IMR-90 (cell line): Measurements from ENCODE around the gene SMIM24. TPM values are rescaled to one million over a fixed set of nuclear protein-coding genes. Genes with fewer than 3 reads are reported as not detected.

Experiments used
- ATAC-seq: fragments of 200-7000 bp; cut with Tn5 transposase; 2 replicates; pipeline ENCODE4 v1.9.1; 2020; ENCODE audit warnings: low read depth, mild to moderate bottlenecking, moderate library complexity
- BruUV-seq: library from RNA; stranded (reverse); fragments of 400-500 nt; replicated peaks from 2 replicates; lab custom pipeline; 2021; lab: Mats Ljungman, UMichigan
- CTCF ChIA-PET: fragments of 300-600 bp; formaldehyde crosslinking; extraction: SDS; loops from one replicate; lab custom pipeline; 2021; ENCODE audit warnings: antibody characterized with exemption; lab: Yijun Ruan, JAX
- POLR2A ChIA-PET: fragments of 300-600 bp; sonication (Branson Sonifier 250); formaldehyde crosslinking; loops from one replicate; lab custom pipeline; 2022; ENCODE audit warnings: antibody characterized with exemption; ENCODE audit not compliant: unreplicated experiment; lab: Charles Lee
- DNase-seq: peaks from one replicate; pipeline ENCODE4 v3.0.0; 2013
- H2AFZ ChIP-seq: replicated peaks from 2 replicates; pipeline ENCODE3; 2013; ENCODE audit warnings: low read length, mild to moderate bottlenecking; ENCODE audit not compliant: poor library complexity
- H2AK5ac ChIP-seq: 2 replicates; pipeline ENCODE4 v1.6.1; 2013; ENCODE audit warnings: low read depth, low read length, inconsistent platforms
- H2AK9ac ChIP-seq: replicated peaks from 2 replicates; pipeline ENCODE3; 2013; ENCODE audit warnings: mild to moderate bottlenecking, low read depth, low read length, moderate library complexity; ENCODE audit not compliant: poor library complexity
- H2BK120ac ChIP-seq: 2 replicates; pipeline ENCODE4 v1.6.1; 2013; ENCODE audit warnings: low read depth, low read length, inconsistent platforms
- H2BK15ac ChIP-seq: 3 replicates; pipeline ENCODE4 v1.6.1; 2013; ENCODE audit warnings: low read depth, low read length, inconsistent platforms
- H2BK20ac ChIP-seq: 2 replicates; pipeline ENCODE4 v1.6.1; 2013; ENCODE audit warnings: low read depth, mild to moderate bottlenecking, inconsistent platforms, low read length, moderate library complexity
- H2BK5ac ChIP-seq: 2 replicates; pipeline ENCODE4 v1.6.1; 2013; ENCODE audit warnings: mild to moderate bottlenecking, low read depth, low read length, inconsistent platforms; ENCODE audit not compliant: poor library complexity, severe bottlenecking
- H3K14ac ChIP-seq: replicated peaks from 2 replicates; pipeline ENCODE4 v1.6.1; 2013; ENCODE audit warnings: low read depth, low read length, inconsistent platforms
- H3K18ac ChIP-seq: 2 replicates; pipeline ENCODE4 v1.6.1; 2013; ENCODE audit warnings: low read depth, low read length, control low read depth
- H3K23ac ChIP-seq: 2 replicates; pipeline ENCODE4 v1.6.1; 2013; ENCODE audit warnings: low read depth, low read length, inconsistent platforms
- H3K27ac ChIP-seq: 2 replicates; pipeline ENCODE4 v1.5.1; 2013; ENCODE audit warnings: mild to moderate bottlenecking, control low read depth, low read length; ENCODE audit not compliant: insufficient read depth
- H3K27me3 ChIP-seq: 2 replicates; pipeline ENCODE4 v1.6.1; 2013; ENCODE audit warnings: low read length; ENCODE audit not compliant: control insufficient read depth, insufficient read depth
- H3K36me3 ChIP-seq: 2 replicates; pipeline ENCODE4 v1.6.1; 2013; ENCODE audit warnings: low read length, mixed read lengths; ENCODE audit not compliant: control insufficient read depth, insufficient read depth
- H3K4ac ChIP-seq: 2 replicates; pipeline ENCODE4 v1.6.1; 2013; ENCODE audit warnings: low read depth, low read length, inconsistent platforms
- H3K4me1 ChIP-seq: 2 replicates; pipeline ENCODE4 v1.6.1; 2013; ENCODE audit warnings: low read length, mixed read lengths; ENCODE audit not compliant: control insufficient read depth, insufficient read depth
- H3K4me2 ChIP-seq: 2 replicates; pipeline ENCODE4 v1.6.1; 2013; ENCODE audit warnings: low read depth, mild to moderate bottlenecking, control low read depth, low read length, moderate library complexity
- H3K4me3 ChIP-seq: 2 replicates; pipeline ENCODE4 v1.5.1; 2013; ENCODE audit warnings: low read depth, mild to moderate bottlenecking, control low read depth, low read length, moderate library complexity; ENCODE audit not compliant: insufficient read depth
- H3K56ac ChIP-seq: 2 replicates; pipeline ENCODE4 v1.6.1; 2013; ENCODE audit warnings: low read length, inconsistent platforms; ENCODE audit not compliant: insufficient read depth; ENCODE audit errors: extremely low read depth
- H3K79me1 ChIP-seq, 2 experiments: 2 replicates each; pipeline ENCODE4 v1.6.1; 2013; ENCODE audit warnings: low read length in 2 of 2, inconsistent platforms in 1 of 2, low read depth in 1 of 2
- H3K9ac ChIP-seq: 2 replicates; pipeline ENCODE4 v1.6.1; 2013; ENCODE audit warnings: low read depth, low read length, control low read depth
- H3K9me1 ChIP-seq: 2 replicates; pipeline ENCODE4 v1.6.1; 2013; ENCODE audit warnings: low read length, inconsistent platforms; ENCODE audit not compliant: insufficient read depth
- H3K9me3 ChIP-seq: 2 replicates; pipeline ENCODE4 v1.6.1; 2013; ENCODE audit warnings: low read length; ENCODE audit not compliant: control insufficient read depth, insufficient read depth
- H4K20me1 ChIP-seq: 2 replicates; pipeline ENCODE4 v1.6.1; 2013; ENCODE audit warnings: low read length, inconsistent platforms; ENCODE audit not compliant: insufficient read depth
- H4K5ac ChIP-seq: 2 replicates; pipeline ENCODE4 v1.6.1; 2013; ENCODE audit warnings: mild to moderate bottlenecking, low read depth, low read length, control low read depth
- H4K8ac ChIP-seq, 2 experiments: 2 replicates each; pipeline ENCODE4 v1.6.1; 2013; ENCODE audit warnings: low read depth in 2 of 2, low read length in 2 of 2, control low read depth in 1 of 2, inconsistent platforms in 1 of 2
- H4K91ac ChIP-seq: 2 replicates; pipeline ENCODE4 v1.6.1; 2013; ENCODE audit warnings: low read depth, low read length, inconsistent platforms; ENCODE audit not compliant: insufficient read depth
- CEBPB ChIP-seq: IDR thresholded peaks from 2 replicates; pipeline ENCODE4 v1.6.1; 2012; ENCODE audit warnings: low read depth, low read length, improper control_type of control experiment
- CHD1 ChIP-seq: IDR thresholded peaks from 2 replicates; pipeline ENCODE4 v1.6.1; 2012; ENCODE audit warnings: low read depth, low read length, improper control_type of control experiment
- ELK1 ChIP-seq: fragments of 150-350 bp; IDR thresholded peaks from 2 replicates; pipeline ENCODE4 v1.6.1; 2016; ENCODE audit warnings: low read depth, mild to moderate bottlenecking, low read length, moderate library complexity, borderline replicate concordance
- FOS ChIP-seq: fragments of 150-350 bp; IDR thresholded peaks from 2 replicates; pipeline ENCODE4 v1.6.1; 2016; ENCODE audit warnings: low read depth, low read length
- MXI1 ChIP-seq: IDR thresholded peaks from 2 replicates; pipeline ENCODE4 v1.6.1; 2012; ENCODE audit warnings: low read depth, mild to moderate bottlenecking, low read length, moderate library complexity, borderline replicate concordance
- POLR2A ChIP-seq: IDR thresholded peaks from 2 replicates; pipeline ENCODE4 v1.6.1; 2012; ENCODE audit warnings: mild to moderate bottlenecking, low read depth, low read length
- SMC3 ChIP-seq: fragments of 150-350 bp; IDR thresholded peaks from 2 replicates; pipeline ENCODE4 v1.6.1; 2016; ENCODE audit warnings: low read depth, mild to moderate bottlenecking, antibody characterized with exemption, low read length, moderate library complexity
- WGBS, 2 experiments: methylation state at CpG; one replicate each; pipeline versions ENCODE4 v1.1.5 to v1.1.7; 2013; ENCODE audit warnings: missing lambda C conversion rate in 2 of 2; ENCODE audit not compliant: insufficient read length in 1 of 2; ENCODE audit errors: extremely low coverage in 2 of 2; 5-methylcytosine and 5-hydroxymethylcytosine counted together
- dilution Hi-C: fragments of 300-500 bp; cut with HindIII; formaldehyde crosslinking; loops from one replicate; pipeline ENCODE4 v1.14.3; 2018; ENCODE audit warnings: low sequenced_read_pairs; ENCODE audit not compliant: unreplicated experiment
- in situ Hi-C: fragments of 300-500 bp; cut with MboI; formaldehyde crosslinking; loops from 3 replicates; pipeline ENCODE4 v1.14.3; 2019; ENCODE audit warnings: low sequenced_read_pairs, inconsistent platforms, mixed read lengths
- intact Hi-C: fragments of 100-400 bp; cut with micrococcal nuclease; formaldehyde crosslinking; loops from 2 replicates; pipeline ENCODE4 v1.10.0; 2022
- polyA plus RNA-seq, 3 experiments: library from polyadenylated mRNA; depleted of rRNA; stranded (reverse); fragments of >200 nt; gene quantifications; 2 replicates each; pipeline ENCODE4 v1.2.3, GENCODE V29; 2012; ENCODE audit warnings: low replicate concordance in 1 of 3
- total RNA-seq: library from RNA; depleted of rRNA; stranded (reverse); fragments of >200 nt; gene quantifications from 2 replicates; pipeline ENCODE4 v1.2.3, GENCODE V29; 2012
- TF ChIP-seq, protein P1 (sequence below): fragments of 150-350 bp; IDR thresholded peaks from 2 replicates; pipeline ENCODE4 v1.6.1; 2017; ENCODE audit warnings: mild to moderate bottlenecking, antibody characterized with exemption, low read length, low read depth
- TF ChIP-seq, protein P2 (sequence below): conservative IDR thresholded peaks from 2 replicates; pipeline ENCODE4 v1.5.1; 2012; ENCODE audit warnings: mild to moderate bottlenecking, low read depth, low read length, improper control_type of control experiment

Gene SMIM24
- total and polyA plus RNA-seq, 2 of the 4 experiments (the other 2 are of a cell fraction): not detected

- no peak overlapping the region for H3K18ac ChIP-seq
- dilution Hi-C loops (no loop called here), intact Hi-C loops (no loop called here), in situ Hi-C loops (no loop called here)
- ATAC-seq (no peak), DNase-seq (no peak)
- H2AK9ac ChIP-seq: peak overlapping the region; percentile 81
- H3K79me1 ChIP-seq: peaks cover 47 to 86% of the 10 kb centered on the region in 2 experiments
- no peak overlapping the region for H2BK120ac ChIP-seq
- H2BK15ac ChIP-seq: no peak overlapping the region
- H3K4me1 ChIP-seq: peaks cover 29% of the 10 kb centered on the region
- no peak overlapping the region for H2AK5ac ChIP-seq
- H3K27ac ChIP-seq: no peak overlapping the region
- no peak overlapping the region for H4K91ac ChIP-seq
- H4K5ac ChIP-seq: no peak overlapping the region
- ChIA-PET POLR2A (no interaction called here), CTCF (interaction anchor here (0.6 kb wide), 1 partner anchor 46 kb away, joined by 4 read pairs; no protein-coding TSS in a partner anchor)
- peaks cover 15% of the 10 kb centered on the region for H3K9me1 ChIP-seq
- H3K9ac ChIP-seq: no peak overlapping the region
- H3K36me3 ChIP-seq: peaks cover 55% of the 10 kb centered on the region
- H2BK5ac ChIP-seq: no peak overlapping the region
- peak overlapping the region in 1 of 2 experiments; percentile 11; a peak in 1 of 4 replicates for H4K8ac ChIP-seq
- peaks cover 56% of the 10 kb centered on the region for H4K20me1 ChIP-seq
- H3K27me3 ChIP-seq: no peaks in the 10 kb centered on the region
- H3K4ac ChIP-seq: no peak overlapping the region
- TF ChIP-seq, protein P1, sequence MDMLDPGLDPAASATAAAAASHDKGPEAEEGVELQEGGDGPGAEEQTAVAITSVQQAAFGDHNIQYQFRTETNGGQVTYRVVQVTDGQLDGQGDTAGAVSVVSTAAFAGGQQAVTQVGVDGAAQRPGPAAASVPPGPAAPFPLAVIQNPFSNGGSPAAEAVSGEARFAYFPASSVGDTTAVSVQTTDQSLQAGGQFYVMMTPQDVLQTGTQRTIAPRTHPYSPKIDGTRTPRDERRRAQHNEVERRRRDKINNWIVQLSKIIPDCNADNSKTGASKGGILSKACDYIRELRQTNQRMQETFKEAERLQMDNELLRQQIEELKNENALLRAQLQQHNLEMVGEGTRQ: no peak
- TF ChIP-seq ELK1: no peak
- no peak for TF ChIP-seq SMC3
- TF ChIP-seq CHD1: no peak
- no peak for TF ChIP-seq CEBPB
- no peak for TF ChIP-seq POLR2A
- TF ChIP-seq MXI1: no peak
- no peak for TF ChIP-seq FOS
- TF ChIP-seq, protein P2, sequence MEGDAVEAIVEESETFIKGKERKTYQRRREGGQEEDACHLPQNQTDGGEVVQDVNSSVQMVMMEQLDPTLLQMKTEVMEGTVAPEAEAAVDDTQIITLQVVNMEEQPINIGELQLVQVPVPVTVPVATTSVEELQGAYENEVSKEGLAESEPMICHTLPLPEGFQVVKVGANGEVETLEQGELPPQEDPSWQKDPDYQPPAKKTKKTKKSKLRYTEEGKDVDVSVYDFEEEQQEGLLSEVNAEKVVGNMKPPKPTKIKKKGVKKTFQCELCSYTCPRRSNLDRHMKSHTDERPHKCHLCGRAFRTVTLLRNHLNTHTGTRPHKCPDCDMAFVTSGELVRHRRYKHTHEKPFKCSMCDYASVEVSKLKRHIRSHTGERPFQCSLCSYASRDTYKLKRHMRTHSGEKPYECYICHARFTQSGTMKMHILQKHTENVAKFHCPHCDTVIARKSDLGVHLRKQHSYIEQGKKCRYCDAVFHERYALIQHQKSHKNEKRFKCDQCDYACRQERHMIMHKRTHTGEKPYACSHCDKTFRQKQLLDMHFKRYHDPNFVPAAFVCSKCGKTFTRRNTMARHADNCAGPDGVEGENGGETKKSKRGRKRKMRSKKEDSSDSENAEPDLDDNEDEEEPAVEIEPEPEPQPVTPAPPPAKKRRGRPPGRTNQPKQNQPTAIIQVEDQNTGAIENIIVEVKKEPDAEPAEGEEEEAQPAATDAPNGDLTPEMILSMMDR: no peak
- no peak overlapping the region for H2AFZ ChIP-seq
- no peaks in the 10 kb centered on the region for H3K9me3 ChIP-seq
- no peak overlapping the region for H3K4me2 ChIP-seq
- no TSS peak for BruUV-seq
- no peak overlapping the region for H3K14ac ChIP-seq
- H2BK20ac ChIP-seq: no peak overlapping the region
- WGBS, 2 experiments: 56% methylated on average over 12 of the region's 37 CpGs; no CpG with 5 or more reads in 1 of the 2 experiments
- no peak overlapping the region for H3K56ac ChIP-seq
- H3K4me3 ChIP-seq: no peak overlapping the region
- H3K23ac ChIP-seq: no peak overlapping the region; the same call in 1 of the 2 replicates
Observed at GRCh38 chr19:3455960-3456601, 24.2 kb downstream of the SMIM24 start.
